HepG2 (cell line): ENCODE results near the gene BEST2. TPM values are rescaled to one million over a fixed set of nuclear protein-coding genes. Genes with fewer than 3 reads are reported as not detected.
A peak's percentile ranks its signal among the peaks of the same experiment; 100 is the strongest.

Experiments used
- BRD4 ChIP-seq: sonication (generic); formaldehyde crosslinking; IDR thresholded peaks from 2 replicates; pipeline ENCODE4 v1.4.0; 2020; ENCODE audit warnings: missing genetic modification reagents
- FUBP1 ChIP-seq: sonication (generic); formaldehyde crosslinking; IDR thresholded peaks from 2 replicates; pipeline ENCODE4 v1.5.1; 2020; ENCODE audit warnings: missing genetic modification reagents, mild to moderate bottlenecking, borderline replicate concordance
- HES4 ChIP-seq: sonication (generic); formaldehyde crosslinking; IDR thresholded peaks from 2 replicates; pipeline ENCODE4 v1.9.0; 2021; ENCODE audit warnings: mild to moderate bottlenecking, missing genetic modification reagents, borderline replicate concordance
- ISL2 ChIP-seq: sonication (generic); formaldehyde crosslinking; IDR thresholded peaks from 2 replicates; pipeline ENCODE4 v1.5.0; 2020; ENCODE audit warnings: missing genetic modification reagents
- KMT2B ChIP-seq: IDR thresholded peaks from 2 replicates; pipeline ENCODE4 v1.6.1; 2016; ENCODE audit warnings: missing genetic modification reagents, missing compliant biosample characterization
- MTF1 ChIP-seq: sonication (generic); formaldehyde crosslinking; IDR thresholded peaks from 2 replicates; pipeline ENCODE4 v1.5.0; 2020; ENCODE audit warnings: missing genetic modification reagents
- NR0B2 ChIP-seq: sonication (generic); formaldehyde crosslinking; IDR thresholded peaks from 2 replicates; pipeline ENCODE4 v1.4.0; 2020; ENCODE audit warnings: mild to moderate bottlenecking, missing genetic modification reagents
- PCBP2 ChIP-seq: fragments of 200-400 bp; formaldehyde crosslinking; optimal IDR thresholded peaks from 2 replicates; pipeline ENCODE3; 2018; ENCODE audit warnings: low read length, low read depth; ENCODE audit not compliant: poor library complexity, severe bottlenecking
- PHB2 ChIP-seq: fragments of 450-650 bp; IDR thresholded peaks from 2 replicates; pipeline ENCODE4 v1.6.1; 2018; ENCODE audit not compliant: partially characterized antibody
- POLR2A ChIP-seq, 2 experiments: IDR thresholded peaks; 2 replicates each; pipeline ENCODE4 v1.6.1; 2011; ENCODE audit warnings: low read depth in 2 of 2, low read length in 2 of 2, mild to moderate bottlenecking in 1 of 2, moderate library complexity in 1 of 2; ENCODE audit not compliant: insufficient read depth in 1 of 2
- SALL1 ChIP-seq: sonication (generic); formaldehyde crosslinking; IDR thresholded peaks from 2 replicates; pipeline ENCODE4 v1.8.0; 2022; ENCODE audit warnings: mild to moderate bottlenecking, missing genetic modification reagents
- SNAPC2 ChIP-seq: sonication (generic); formaldehyde crosslinking; IDR thresholded peaks from 2 replicates; pipeline ENCODE4 v1.8.1; 2022; ENCODE audit warnings: mild to moderate bottlenecking, missing genetic modification reagents
- SOX5 ChIP-seq: IDR thresholded peaks from 2 replicates; pipeline ENCODE4 v1.6.1; 2016; ENCODE audit warnings: borderline replicate concordance
- SP140L ChIP-seq: sonication (generic); formaldehyde crosslinking; IDR thresholded peaks from 2 replicates; pipeline ENCODE4 v1.4.0; 2020; ENCODE audit warnings: missing genetic modification reagents, borderline replicate concordance
- TGIF2 ChIP-seq: IDR thresholded peaks from 2 replicates; pipeline ENCODE4 v1.6.1; 2016; ENCODE audit warnings: control low read depth, missing compliant biosample characterization
- THAP11 ChIP-seq: IDR thresholded peaks from 2 replicates; pipeline ENCODE4 v1.6.1; 2016; ENCODE audit warnings: missing biosample characterization, missing genetic modification reagents
- THRA ChIP-seq: sonication (generic); formaldehyde crosslinking; IDR thresholded peaks from 2 replicates; pipeline ENCODE4 v1.4.0; 2020; ENCODE audit warnings: missing genetic modification reagents, borderline replicate concordance
- TSC22D2 ChIP-seq: sonication (generic); formaldehyde crosslinking; IDR thresholded peaks from 2 replicates; pipeline ENCODE4 v1.5.1; 2020; ENCODE audit warnings: missing genetic modification reagents, mild to moderate bottlenecking, borderline replicate concordance
- ZC3H4 ChIP-seq: sonication (generic); formaldehyde crosslinking; IDR thresholded peaks from 2 replicates; pipeline ENCODE4 v1.4.0; 2020; ENCODE audit warnings: missing genetic modification reagents, borderline replicate concordance
- ZNF124 ChIP-seq: sonication (generic); formaldehyde crosslinking; IDR thresholded peaks from 2 replicates; pipeline ENCODE4 v1.4.0; 2020; ENCODE audit warnings: missing genetic modification reagents
- ZNF207 ChIP-seq: fragments of 450-650 bp; IDR thresholded peaks from 2 replicates; pipeline ENCODE4 v1.6.1; 2016; ENCODE audit warnings: antibody characterized with exemption, borderline replicate concordance
- ZNF280D ChIP-seq: sonication (generic); formaldehyde crosslinking; IDR thresholded peaks from 2 replicates; pipeline ENCODE4 v1.5.1; 2020; ENCODE audit warnings: mild to moderate bottlenecking, missing genetic modification reagents
- ZNF709 ChIP-seq: sonication (generic); formaldehyde crosslinking; IDR thresholded peaks from 2 replicates; pipeline ENCODE4 v1.5.0; 2020; ENCODE audit warnings: mild to moderate bottlenecking, missing genetic modification reagents
- ZNF777 ChIP-seq: sonication (generic); formaldehyde crosslinking; IDR thresholded peaks from 2 replicates; pipeline ENCODE4 v1.4.0; 2020; ENCODE audit warnings: missing genetic modification reagents
- polyA plus RNA-seq, 8 experiments: library from polyadenylated mRNA; depleted of rRNA in 3 of 8; stranded (reverse) in 7 of 8; unstranded in 1 of 8; fragments of >200 nt; fragmentation: Illumina TruSeq in 4 of 8; extraction: Trizol in 4 of 8; gene quantifications; 2 replicates each; pipeline versions ENCODE4 v1.2.1 to v1.2.3, GENCODE V29; 2011 to 2016; ENCODE audit warnings: low read depth in 4 of 8, missing spikeins in 1 of 8, mixed read lengths in 1 of 8; ENCODE audit not compliant: insufficient read depth in 1 of 8
- total RNA-seq, 5 experiments: library from RNA; depleted of rRNA; stranded (reverse); fragments of >200 nt; fragmentation: Illumina TruSeq; extraction: Trizol; gene quantifications; 2 replicates each; pipeline ENCODE4 v1.2.3, GENCODE V29; 2016; ENCODE audit warnings: low read depth in 1 of 5

Gene BEST2
- total and polyA plus RNA-seq, 2 of the 13 experiments (the other 11 are each of a cell fraction or from before 2014, with no cell fraction given): not detected

- 0 out of 2 replicates have a peak, but pooled peaks have one; percentile 66 for TF ChIP-seq ZNF709
- no peak for TF ChIP-seq ZNF280D (CRISPR knock-in tag)
- no peak for TF ChIP-seq ZNF207
- TF ChIP-seq BRD4 (CRISPR knock-in tag): no peak
- no peak for TF ChIP-seq ZNF124
- TF ChIP-seq ZNF777 (CRISPR knock-in tag): peak; percentile 77
- no peak for TF ChIP-seq FUBP1
- TF ChIP-seq PCBP2: no peak
- peak; percentile 70; the same call in 1 of the 2 replicates for TF ChIP-seq ISL2
- TF ChIP-seq PHB2: no peak
- no peak for TF ChIP-seq SNAPC2
- TF ChIP-seq THAP11: peak; percentile 73
- peak; percentile 79; the same call in 1 of the 2 replicates for TF ChIP-seq HES4 (CRISPR knock-in tag)
- peak; percentile 27; the same call in 1 of the 2 replicates for TF ChIP-seq THRA
- TF ChIP-seq KMT2B: no peak
- TF ChIP-seq SALL1: peak; percentile 22; the same call in 1 of the 2 replicates
- no peak for TF ChIP-seq ZC3H4 (CRISPR knock-in tag)
- TF ChIP-seq NR0B2 (CRISPR knock-in tag): 0 out of 2 replicates have a peak, but pooled peaks have one; percentile 54
- no peak for TF ChIP-seq SP140L (CRISPR knock-in tag)
- TF ChIP-seq TSC22D2 (CRISPR knock-in tag): no peak
- no peak for TF ChIP-seq MTF1 (CRISPR knock-in tag)
- peak; percentile 47 to 65; a peak in 3 of 4 replicates for TF ChIP-seq POLR2A (IDR thresholded peaks at IDR 0.05; ENCODE audit: insufficient read depth in 1 of 2, low read depth in 2 of 2, low read length in 2 of 2)
- peak; percentile 82 for TF ChIP-seq TGIF2 (CRISPR knock-in tag)
- peak; percentile 41; the same call in 1 of the 2 replicates for TF ChIP-seq SOX5
Measured at GRCh38 chr19:12793290-12794195, 42.0 kb downstream of the BEST2 start (continued).
